Measurements from ENCODE around the gene NAALAD2.

NAALAD2 gene

GRCh38 chr11:90100431-90100830, 34.0 kb upstream of the NAALAD2 start:
- Histone ChIP-seq H3K36me3 (replicated peaks; ENCODE audit: insufficient read depth, low read length) (no peaks in the 10 kb centered on the region), H2AFZ (ENCODE audit: low read length) (no peak overlapping the region), H3K4me1 (ENCODE audit: low read length) (no peaks in the 10 kb centered on the region), H3K9me3 (replicated peaks; ENCODE audit: insufficient read depth, low read length) (no peaks in the 10 kb centered on the region), H3F3A (ENCODE audit: insufficient read depth, low read length) (no peaks in the 10 kb centered on the region), H3K4me3 (ENCODE audit: low read length) (no peak overlapping the region), H3K9me2 (replicated peaks; ENCODE audit: insufficient read depth, low read length) (no peaks in the 10 kb centered on the region), H3K27me3 (replicated peaks; ENCODE audit: insufficient read depth, low read length) (no peaks in the 10 kb centered on the region), H4K20me1 (ENCODE audit: insufficient read depth, low read length) (no peaks in the 10 kb centered on the region), H3K9ac (ENCODE audit: low read length) (no peak overlapping the region), H3K79me2 (ENCODE audit: low read length) (no peaks in the 10 kb centered on the region), H3K27ac (ENCODE audit: low read length) (no peak overlapping the region), H3K4me2 (ENCODE audit: low read depth, low read length) (no peak overlapping the region)
- no peak for TF ChIP-seq EZH2 (optimal IDR thresholded peaks at IDR 0.05; ENCODE audit: low read depth, low read length)
- TF ChIP-seq EZH2phosphoT487 (IDR thresholded peaks at IDR 0.05; ENCODE audit: low read length): no peak
- TF ChIP-seq CTCF (IDR thresholded peaks at IDR 0.05; ENCODE audit: low read length): no peak
- no peak for DNase-seq

GRCh38 chr11:90113541-90113940, 20.9 kb upstream of the NAALAD2 start:
- H3K79me2 ChIP-seq (ENCODE audit: low read length): no peaks in the 10 kb centered on the region
- no peak overlapping the region for H3K27ac ChIP-seq (ENCODE audit: low read length)
- TF ChIP-seq CTCF (IDR thresholded peaks at IDR 0.05; ENCODE audit: low read length) (peak; percentile 38), EZH2 (optimal IDR thresholded peaks at IDR 0.05; ENCODE audit: low read depth, low read length) (no peak)
- H3K9ac ChIP-seq (ENCODE audit: low read length): no peak overlapping the region
- H3K27me3 ChIP-seq (replicated peaks; ENCODE audit: insufficient read depth, low read length): no peaks in the 10 kb centered on the region
- no peaks in the 10 kb centered on the region for H3F3A ChIP-seq (ENCODE audit: insufficient read depth, low read length)
- no peaks in the 10 kb centered on the region for H3K9me3 ChIP-seq (replicated peaks; ENCODE audit: insufficient read depth, low read length)
- no peaks in the 10 kb centered on the region for H3K4me1 ChIP-seq (ENCODE audit: low read length)
- DNase-seq: peak; percentile 15
- H2AFZ ChIP-seq (ENCODE audit: low read length): no peak overlapping the region
- H3K9me2 ChIP-seq (replicated peaks; ENCODE audit: insufficient read depth, low read length): no peaks in the 10 kb centered on the region
- H3K4me2 ChIP-seq (ENCODE audit: low read depth, low read length): no peak overlapping the region
- no peaks in the 10 kb centered on the region for H3K36me3 ChIP-seq (replicated peaks; ENCODE audit: insufficient read depth, low read length)
- no peak overlapping the region for H3K4me3 ChIP-seq (ENCODE audit: low read length)
- no peaks in the 10 kb centered on the region for H4K20me1 ChIP-seq (ENCODE audit: insufficient read depth, low read length)

- Histone ChIP-seq H3K27ac (ENCODE audit: low read length) (no peak overlapping the region), H3K9me3 (replicated peaks; ENCODE audit: insufficient read depth, low read length) (no peaks in the 10 kb centered on the region), H3K4me3 (ENCODE audit: low read length) (no peak overlapping the region), H3K4me2 (ENCODE audit: low read depth, low read length) (no peak overlapping the region), H3K9ac (ENCODE audit: low read length) (no peak overlapping the region), H3K36me3 (replicated peaks; ENCODE audit: insufficient read depth, low read length) (no peaks in the 10 kb centered on the region), H3K4me1 (ENCODE audit: low read length) (no peaks in the 10 kb centered on the region), H3F3A (ENCODE audit: insufficient read depth, low read length) (no peaks in the 10 kb centered on the region), H3K27me3 (replicated peaks; ENCODE audit: insufficient read depth, low read length) (no peaks in the 10 kb centered on the region), H3K79me2 (ENCODE audit: low read length) (no peaks in the 10 kb centered on the region), H4K20me1 (ENCODE audit: insufficient read depth, low read length) (no peaks in the 10 kb centered on the region), H3K9me2 (replicated peaks; ENCODE audit: insufficient read depth, low read length) (no peaks in the 10 kb centered on the region), H2AFZ (ENCODE audit: low read length) (no peak overlapping the region)
- no peak for DNase-seq
- no peak for TF ChIP-seq EZH2 (optimal IDR thresholded peaks at IDR 0.05; ENCODE audit: low read depth, low read length)
- TF ChIP-seq CTCF (IDR thresholded peaks at IDR 0.05; ENCODE audit: low read length): no peak
- no peak for TF ChIP-seq EZH2phosphoT487 (IDR thresholded peaks at IDR 0.05; ENCODE audit: low read length)
Observed at GRCh38 chr11:90120191-90120590, 14.3 kb upstream of the NAALAD2 start.

All from MM.1S (cell line).